ENCODE results near the gene SFMBT2. TPM values are rescaled to one million over a fixed set of nuclear protein-coding genes. Genes with fewer than 3 reads are reported as not detected.

SFMBT2 gene
- total and polyA plus RNA-seq, 2 of the 13 experiments (the other 11 are each of a cell fraction or from before 2014, with no cell fraction given) = 0.01 to 0.02 TPM

- BruUV-seq (replicated peaks) = no TSS peak
- Histone ChIP-seq H4K20me1 (ENCODE audit: insufficient read depth, low read length) (no peaks in the 10 kb centered on the region), H3K9ac (ENCODE audit: insufficient read depth, low read depth, low read length) (no peak overlapping the region), H3K27ac (ENCODE audit: extremely low read length, insufficient read depth, low read length) (no peak overlapping the region), H3K36me3 (replicated peaks in 1 of 2; ENCODE audit: control insufficient read depth in 1 of 2, insufficient read depth in 2 of 2, low read length in 2 of 2) (no peaks in the 10 kb centered on the region), H3K4me3 (replicated peaks in 1 of 3; ENCODE audit: insufficient read depth in 1 of 3, low read depth in 2 of 3, low read length in 3 of 3) (no peak overlapping the region), H3K79me2 (ENCODE audit: insufficient read depth, low read length) (no peaks in the 10 kb centered on the region), H2AFZ (ENCODE audit: low read length) (no peak overlapping the region), H3K27me3 (ENCODE audit: control insufficient read depth in 1 of 2, insufficient read depth in 2 of 2, low read length in 2 of 2) (peaks cover 0 to 13% of the 10 kb centered on the region in 2 experiments; a peak in 1 of 5 replicates), H3K4me1 (ENCODE audit: insufficient read depth, low read length) (peaks cover 8% of the 10 kb centered on the region; the same call in 1 of the 2 replicates), H3K4me2 (ENCODE audit: low read depth, low read length) (no peak overlapping the region), H3K9me3 (ENCODE audit: low read length) (no peaks in the 10 kb centered on the region)
- 18% methylated on average over 9 of the region's 9 CpGs for WGBS (ENCODE audit: low lambda C conversion rate)
- TF ChIP-seq ZHX1 (CRISPR knock-in tag; IDR thresholded peaks at IDR 0.05; ENCODE audit: low read depth) = no peak
- TF ChIP-seq ZNF569 (CRISPR knock-in tag; IDR thresholded peaks at IDR 0.05; ENCODE audit: borderline replicate concordance) = no peak
- no peak for TF ChIP-seq ZNF788 (CRISPR knock-in tag; IDR thresholded peaks at IDR 0.05; ENCODE audit: borderline replicate concordance)
- no peak for TF ChIP-seq STAT6 (CRISPR knock-in tag; IDR thresholded peaks at IDR 0.05; ENCODE audit: borderline replicate concordance)
- no peak for TF ChIP-seq NFKB2 (CRISPR knock-in tag; IDR thresholded peaks at IDR 0.05; ENCODE audit: borderline replicate concordance)
- no peak for TF ChIP-seq ZNF546 (CRISPR knock-in tag; conservative IDR thresholded peaks at IDR 0.05)
- TF ChIP-seq MEIS2 (CRISPR knock-in tag; IDR thresholded peaks at IDR 0.05) = no peak
- no peak for TF ChIP-seq ZFP82 (CRISPR knock-in tag; IDR thresholded peaks at IDR 0.05; ENCODE audit: borderline replicate concordance)
- TF ChIP-seq ARID2 (CRISPR knock-in tag; IDR thresholded peaks at IDR 0.05; ENCODE audit: borderline replicate concordance) = no peak
- TF ChIP-seq JUNB (CRISPR knock-in tag; IDR thresholded peaks at IDR 0.05; ENCODE audit: borderline replicate concordance) = no peak
- no peak for TF ChIP-seq SAP130 (CRISPR knock-in tag; IDR thresholded peaks at IDR 0.05; ENCODE audit: low read depth)
- no peak for TF ChIP-seq ZNF34 (CRISPR knock-in tag; IDR thresholded peaks at IDR 0.05; ENCODE audit: borderline replicate concordance)
- TF ChIP-seq FLYWCH1 (CRISPR knock-in tag; IDR thresholded peaks at IDR 0.05) = no peak
- CTCF ChIA-PET (ENCODE audit: low intra/inter-chr PET ratio, low total read pairs) = no interaction called here
- POLR2A ChIA-PET = no interaction called here
- in situ Hi-C loops (cut with HindIII; ENCODE audit: extremely low pct_ligation_motif_present, low pct_unique_long_range_greater_than_20kb) = no loop called here
- intact Hi-C loops (cut with micrococcal nuclease; ENCODE audit: unreplicated experiment) = no loop called here
- FAIRE-seq = no peak
- no peak for ATAC-seq
- no peak for DNase-seq (ENCODE audit: low spot score)
Observed at GRCh38 chr10:7188456-7189050, 222.3 kb downstream of the SFMBT2 start.

Measured in HepG2 (cell line).